ENCODE measurements around the gene BTLA. TPM values are rescaled to one million over a fixed set of nuclear protein-coding genes. Genes with fewer than 3 reads are reported as not detected.
"Not testable (repeated sequence)": the region's sequence is repeated elsewhere in the genome, so short reads cannot be mapped to it uniquely, and the experiment has no call there.

BTLA gene
- total RNA-seq, 2 experiments from 2014 or later = 45.7 to 46.3 TPM

GRCh38 chr3:112463250-112463649 is 36.0 kb downstream of the BTLA start:
- peak overlapping the region; percentile 1 for H3K4me3 Mint-ChIP-seq
- peaks cover 4% of the 10 kb centered on the region for H3K9me3 Mint-ChIP-seq
- DNase-seq = no peak
- H3K27ac Mint-ChIP-seq = peak overlapping the region; percentile 76
- H3K36me3 Mint-ChIP-seq (ENCODE audit: low read depth) = peaks cover 62% of the 10 kb centered on the region
- H3K27me3 Mint-ChIP-seq = no peaks in the 10 kb centered on the region
- H3K4me1 Mint-ChIP-seq = peaks cover 78% of the 10 kb centered on the region
- ChIA-PET CTCF (interaction anchor here (1.0 to 1.3 kb wide), 4 partner anchors 26 to 352 kb away, joined by 3 to 4 read pairs (median 3); partner anchors contain the start of gene CD200), POLR2A (interaction anchor here (2.4 to 2.8 kb wide), 3 partner anchors 28 to 98 kb away, joined by 9 to 26 read pairs (median 10); partner anchors contain the start of genes ATG3, BTLA and SLC35A5)

- peak overlapping the region; percentile 86 for H3K27ac Mint-ChIP-seq
- DNase-seq, H3K9me3 Mint-ChIP-seq, POLR2A ChIA-PET, H3K4me3 Mint-ChIP-seq, H3K27me3 Mint-ChIP-seq: not testable (repeated sequence)
- CTCF ChIA-PET = interaction anchor here (1.8 kb wide), 1 partner anchor 24 kb away, joined by 5 read pairs; no protein-coding TSS in a partner anchor
- peaks cover 60% of the 10 kb centered on the region for H3K36me3 Mint-ChIP-seq (ENCODE audit: low read depth)
- H3K4me1 Mint-ChIP-seq = peaks cover 72% of the 10 kb centered on the region
These were observed 37.5 kb downstream of the BTLA start for GRCh38 chr3:112461787-112462186.

GRCh38 chr3:112460519-112461195 is 38.6 kb downstream of the BTLA start:
- Mint-ChIP-seq H3K27ac (peak overlapping the region; percentile 86), H3K4me3 (peak overlapping the region; percentile 22), H3K9me3 (peaks cover 4% of the 10 kb centered on the region), H3K36me3 (ENCODE audit: low read depth) (peaks cover 54% of the 10 kb centered on the region), H3K4me1 (peaks cover 64% of the 10 kb centered on the region), H3K27me3 (no peaks in the 10 kb centered on the region)
- DNase-seq = no peak
- ChIA-PET CTCF (interaction anchor here (1.8 kb wide), 1 partner anchor 23 kb away, joined by 5 read pairs; no protein-coding TSS in a partner anchor), POLR2A (no interaction called here)

GRCh38 chr3:112459750-112460149 is 39.5 kb downstream of the BTLA start:
- peak overlapping the region; percentile 57 for H3K4me3 Mint-ChIP-seq
- CTCF ChIA-PET = interaction anchor here (0.6 to 1.3 kb wide), 4 partner anchors 23 to 93 kb away, joined by 3 to 8 read pairs (median 4); no protein-coding TSS in a partner anchor
- POLR2A ChIA-PET = interaction anchor here (0.9 to 1.3 kb wide), 3 partner anchors 12 to 39 kb away, joined by 3 to 5 read pairs (median 5); partner anchors contain the start of gene BTLA
- H3K4me1 Mint-ChIP-seq = peaks cover 55% of the 10 kb centered on the region
- H3K27ac Mint-ChIP-seq = peak overlapping the region; percentile 86
- H3K36me3 Mint-ChIP-seq (ENCODE audit: low read depth) = peaks cover 47% of the 10 kb centered on the region
- DNase-seq = peak; percentile 18
- H3K9me3 Mint-ChIP-seq = peaks cover 4% of the 10 kb centered on the region
- H3K27me3 Mint-ChIP-seq = no peaks in the 10 kb centered on the region

GRCh38 chr3:112456147-112456546 is 43.1 kb downstream of the BTLA start:
- Mint-ChIP-seq H3K9me3 (peaks cover 2% of the 10 kb centered on the region), H3K4me3 (no peak overlapping the region), H3K27me3 (no peaks in the 10 kb centered on the region), H3K4me1 (peaks cover 24% of the 10 kb centered on the region), H3K27ac (no peak overlapping the region), H3K36me3 (ENCODE audit: low read depth) (peaks cover 25% of the 10 kb centered on the region)
- DNase-seq = no peak
- ChIA-PET POLR2A (interaction anchor here (1.2 kb wide), 1 partner anchor 9 kb away, joined by 3 read pairs; no protein-coding TSS in a partner anchor), CTCF (interaction anchor here (0.6 to 1.4 kb wide), 2 partner anchors 41 to 128 kb away, joined by 3 read pairs; no protein-coding TSS in a partner anchor)

- CTCF ChIA-PET = no interaction called here
- H3K27ac Mint-ChIP-seq = no peak overlapping the region
- POLR2A ChIA-PET = interaction anchor here (1.4 kb wide), 1 partner anchor 12 kb away, joined by 3 read pairs; no protein-coding TSS in a partner anchor
- no peaks in the 10 kb centered on the region for H3K36me3 Mint-ChIP-seq (ENCODE audit: low read depth)
- no peaks in the 10 kb centered on the region for H3K27me3 Mint-ChIP-seq
- H3K4me1 Mint-ChIP-seq = no peaks in the 10 kb centered on the region
- H3K9me3 Mint-ChIP-seq = peaks cover 4% of the 10 kb centered on the region
- no peak overlapping the region for H3K4me3 Mint-ChIP-seq
- no peak for DNase-seq
These were observed 50.3 kb downstream of the BTLA start for GRCh38 chr3:112448939-112449338.

- Mint-ChIP-seq H3K4me3 (no peak overlapping the region), H3K27me3 (no peaks in the 10 kb centered on the region)
- POLR2A ChIA-PET = no interaction called here
These were observed 52.9 kb downstream of the BTLA start for GRCh38 chr3:112446343-112446742.

GRCh38 chr3:112445839-112446238 is 53.4 kb downstream of the BTLA start:
- DNase-seq = no peak
- H3K4me1 Mint-ChIP-seq = peaks cover 3% of the 10 kb centered on the region
- H3K9me3 Mint-ChIP-seq = peaks cover 6% of the 10 kb centered on the region
- H3K36me3 Mint-ChIP-seq (ENCODE audit: low read depth) = peaks cover 2% of the 10 kb centered on the region
- ChIA-PET CTCF (no interaction called here), POLR2A (no interaction called here)
- no peak overlapping the region for H3K4me3 Mint-ChIP-seq
- H3K27me3 Mint-ChIP-seq = no peaks in the 10 kb centered on the region
- H3K27ac Mint-ChIP-seq = no peak overlapping the region

More at GRCh38 chr3:112446343-112446742, 52.9 kb downstream of the BTLA start:
- Mint-ChIP-seq H3K27ac (no peak overlapping the region), H3K9me3 (peaks cover 6% of the 10 kb centered on the region), H3K4me1 (peaks cover 3% of the 10 kb centered on the region), H3K36me3 (ENCODE audit: low read depth) (peaks cover 2% of the 10 kb centered on the region)
- DNase-seq = no peak
- CTCF ChIA-PET = no interaction called here

GRCh38 chr3:112437146-112438022 is 61.9 kb downstream of the BTLA start:
- H3K27ac Mint-ChIP-seq = peak overlapping the region; percentile 78
- ChIA-PET CTCF (interaction anchor here (0.9 to 5.0 kb wide), 23 partner anchors 8 to 328 kb away, joined by 3 to 34 read pairs (median 4); partner anchors contain the start of genes BTLA and CD200), POLR2A (interaction anchor here (0.6 to 3.2 kb wide), 8 partner anchors 11 to 144 kb away, joined by 3 to 16 read pairs (median 4); partner anchors contain the start of genes ATG3, BTLA, CD200 and SLC35A5)
- H3K36me3 Mint-ChIP-seq (ENCODE audit: low read depth) = peaks cover 27% of the 10 kb centered on the region
- H3K9me3 Mint-ChIP-seq = peaks cover 4% of the 10 kb centered on the region
- H3K4me1 Mint-ChIP-seq = peaks cover 43% of the 10 kb centered on the region
- peak overlapping the region; percentile 33 for H3K4me3 Mint-ChIP-seq
- peak; percentile 37 for DNase-seq
- H3K27me3 Mint-ChIP-seq = no peaks in the 10 kb centered on the region

GRCh38 chr3:112429960-112430359 is 69.3 kb downstream of the BTLA start:
- ChIA-PET POLR2A (no interaction called here), CTCF (interaction anchor here (1.5 kb wide), 1 partner anchor 8 kb away, joined by 4 read pairs; no protein-coding TSS in a partner anchor)
- Mint-ChIP-seq H3K36me3 (ENCODE audit: low read depth) (peaks cover 10% of the 10 kb centered on the region), H3K4me1 (no peaks in the 10 kb centered on the region), H3K27me3 (no peaks in the 10 kb centered on the region), H3K4me3 (no peak overlapping the region), H3K9me3 (peaks cover 3% of the 10 kb centered on the region), H3K27ac (no peak overlapping the region)
- no peak for DNase-seq

GRCh38 chr3:112427123-112427522 is 72.1 kb downstream of the BTLA start:
- CTCF ChIA-PET = no interaction called here
- Mint-ChIP-seq H3K4me1 (no peaks in the 10 kb centered on the region), H3K27ac (no peak overlapping the region), H3K27me3 (peaks cover under 1% of the 10 kb centered on the region), H3K9me3 (no peaks in the 10 kb centered on the region), H3K4me3 (no peak overlapping the region), H3K36me3 (ENCODE audit: low read depth) (peaks cover 5% of the 10 kb centered on the region)
- DNase-seq = no peak
- POLR2A ChIA-PET = no interaction called here

GRCh38 chr3:112425858-112426750 is 73.2 kb downstream of the BTLA start:
- no peaks in the 10 kb centered on the region for H3K9me3 Mint-ChIP-seq
- no peak overlapping the region for H3K4me3 Mint-ChIP-seq
- ChIA-PET CTCF (no interaction called here), POLR2A (no interaction called here)
- peaks cover 1% of the 10 kb centered on the region for H3K36me3 Mint-ChIP-seq (ENCODE audit: low read depth)
- H3K4me1 Mint-ChIP-seq = no peaks in the 10 kb centered on the region
- no peak for DNase-seq
- H3K27me3 Mint-ChIP-seq = peaks cover 3% of the 10 kb centered on the region
- H3K27ac Mint-ChIP-seq = no peak overlapping the region

Data from activated CD4-positive, alpha-beta memory T cell treated with anti-CD3 and anti-CD28 coated beads, Interleukin-2, amount 10 ng/mL, durations not matched to agents 7 days and 5 days (primary cell).